HepG2 (cell line): Measurements from ENCODE around the gene SF1. TPM values are rescaled to one million over a fixed set of nuclear protein-coding genes. Genes with fewer than 3 reads are reported as not detected.
A peak's percentile ranks its signal among the peaks of the same experiment; 100 is the strongest.

ENCODE experiments used
- ARID4A ChIP-seq: sonication (generic); formaldehyde crosslinking; IDR thresholded peaks from 2 replicates; pipeline ENCODE4 v1.5.0; 2020; ENCODE audit warnings: mild to moderate bottlenecking, missing genetic modification reagents, borderline replicate concordance
- ATF7-NPFF ChIP-seq: sonication (generic); formaldehyde crosslinking; IDR thresholded peaks from 2 replicates; pipeline ENCODE4 v1.8.1; 2023; ENCODE audit warnings: mild to moderate bottlenecking, low read depth, missing genetic modification reagents, moderate library complexity
- BHLHE40 ChIP-seq: IDR thresholded peaks from 2 replicates; pipeline ENCODE4 v1.6.1; 2011; ENCODE audit warnings: low read length, improper control_type of control experiment
- CEBPG ChIP-seq: IDR thresholded peaks from 2 replicates; pipeline ENCODE4 v1.6.1; 2016
- CREB1 ChIP-seq, 2 experiments: fragments of 450-650 bp in 1 of 2; IDR thresholded peaks; 2 replicates each; pipeline ENCODE4 v1.6.1; 2016 to 2017; ENCODE audit warnings: control low read depth in 1 of 2, mild to moderate bottlenecking in 1 of 2, missing compliant biosample characterization in 1 of 2, missing genetic modification characterization in 1 of 2
- GTF2F1 ChIP-seq: fragments of 150-350 bp; IDR thresholded peaks from 2 replicates; pipeline ENCODE4 v1.6.1; 2014; ENCODE audit warnings: low read length
- IRF2 ChIP-seq: IDR thresholded peaks from 2 replicates; pipeline ENCODE4 v1.6.1; 2018; ENCODE audit warnings: missing genetic modification reagents, missing compliant biosample characterization
- KDM1A ChIP-seq: IDR thresholded peaks from 2 replicates; pipeline ENCODE4 v1.6.1; 2016; ENCODE audit warnings: missing compliant biosample characterization
- KDM2A ChIP-seq: sonication (generic); formaldehyde crosslinking; IDR thresholded peaks from 2 replicates; pipeline ENCODE4 v1.4.0; 2020; ENCODE audit warnings: low read depth, missing genetic modification reagents, borderline replicate concordance
- KLF15 ChIP-seq: sonication (generic); formaldehyde crosslinking; IDR thresholded peaks from 2 replicates; pipeline ENCODE4 v1.8.1; 2023; ENCODE audit warnings: borderline replicate concordance, mild to moderate bottlenecking, inconsistent platforms, missing genetic modification reagents, mixed read lengths
- NCOA5 ChIP-seq: sonication (generic); formaldehyde crosslinking; IDR thresholded peaks from 2 replicates; pipeline ENCODE4 v1.4.0; 2020; ENCODE audit warnings: missing genetic modification reagents
- NFIB ChIP-seq: sonication (generic); formaldehyde crosslinking; IDR thresholded peaks from 2 replicates; pipeline ENCODE4 v1.9.0; 2021; ENCODE audit warnings: missing genetic modification reagents, mild to moderate bottlenecking, borderline replicate concordance
- PLRG1 ChIP-seq: fragments of 450-650 bp; conservative IDR thresholded peaks from 2 replicates; pipeline ENCODE4 v1.6.1; 2016
- RNF2 ChIP-seq: fragments of 450-650 bp; conservative IDR thresholded peaks from 2 replicates; pipeline ENCODE4 v1.6.1; 2016; ENCODE audit warnings: low read depth
- ZNF562 ChIP-seq: sonication (generic); formaldehyde crosslinking; IDR thresholded peaks from 2 replicates; pipeline ENCODE4 v1.8.0; 2022; ENCODE audit warnings: missing genetic modification reagents, borderline replicate concordance
- polyA plus RNA-seq, 8 experiments: library from polyadenylated mRNA; depleted of rRNA in 3 of 8; stranded (reverse) in 7 of 8; unstranded in 1 of 8; fragments of >200 nt; fragmentation: Illumina TruSeq in 4 of 8; extraction: Trizol in 4 of 8; gene quantifications; 2 replicates each; pipeline versions ENCODE4 v1.2.1 to v1.2.3, GENCODE V29; 2011 to 2016; ENCODE audit warnings: low read depth in 4 of 8, missing spikeins in 1 of 8, mixed read lengths in 1 of 8; ENCODE audit not compliant: insufficient read depth in 1 of 8
- total RNA-seq, 5 experiments: library from RNA; depleted of rRNA; stranded (reverse); fragments of >200 nt; fragmentation: Illumina TruSeq; extraction: Trizol; gene quantifications; 2 replicates each; pipeline ENCODE4 v1.2.3, GENCODE V29; 2016; ENCODE audit warnings: low read depth in 1 of 5
- TF ChIP-seq, protein P1 (sequence below): IDR thresholded peaks from 2 replicates; pipeline ENCODE4 v1.6.1; 2016; ENCODE audit warnings: missing biosample characterization, missing genetic modification reagents, low read depth
- TF ChIP-seq, protein P2 (sequence below): sonication (generic); formaldehyde crosslinking; IDR thresholded peaks from 2 replicates; pipeline ENCODE4 v1.9.0; 2021; ENCODE audit warnings: missing genetic modification reagents, borderline replicate concordance
- TF ChIP-seq, protein P3 (sequence below): sonication (generic); formaldehyde crosslinking; IDR thresholded peaks from 2 replicates; pipeline ENCODE4; 2020; ENCODE audit warnings: missing genetic modification reagents, mild to moderate bottlenecking, borderline replicate concordance

SF1 gene
- total and polyA plus RNA-seq, 2 of the 13 experiments (the other 11 are each of a cell fraction or from before 2014, with no cell fraction given): 55.5 to 70.4 TPM

DNA sequence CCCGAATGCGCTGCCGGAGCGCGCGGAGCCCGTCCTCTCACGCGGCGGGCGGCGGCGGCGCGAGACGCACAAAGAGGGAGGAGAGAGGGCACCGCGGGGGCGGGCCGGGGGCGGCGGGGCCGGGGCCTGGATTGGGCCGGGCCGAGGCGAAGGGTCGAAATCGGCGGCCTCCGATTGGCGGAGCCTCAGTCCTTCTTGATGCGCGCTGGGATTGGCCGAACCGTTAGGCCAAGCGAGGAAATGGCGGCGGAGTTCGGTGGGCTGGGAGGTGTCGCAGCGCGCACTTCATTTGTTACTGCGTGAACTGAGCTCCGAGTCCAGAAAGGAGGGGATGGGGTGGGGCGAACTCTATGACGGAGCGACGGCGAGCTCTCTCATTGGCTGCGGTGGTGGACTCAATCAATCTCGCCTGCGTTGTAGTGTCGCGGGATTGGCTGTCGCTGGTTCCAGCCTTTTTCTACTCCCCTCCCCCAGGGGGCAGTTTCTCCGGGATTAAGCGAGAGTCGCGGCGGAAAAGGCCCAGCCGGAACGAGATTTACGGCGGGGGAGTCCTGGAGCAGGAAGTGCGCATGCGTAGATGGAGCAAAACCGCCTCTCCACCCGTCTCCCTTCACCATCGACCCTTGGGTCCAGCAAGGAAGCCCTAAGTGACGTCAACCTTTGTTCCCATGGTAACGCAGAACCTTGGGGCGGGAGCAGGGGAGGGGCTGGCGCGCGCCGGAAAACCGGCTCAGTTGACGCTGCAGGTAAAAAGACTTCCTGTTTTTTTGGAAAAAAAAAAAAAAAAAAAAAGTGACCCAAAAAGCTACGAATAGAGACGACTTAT, at the start of gene SF1 (continued):
- TF ChIP-seq CREB1 (IDR thresholded peaks at IDR 0.05) (peak; percentile 89), CREB1 (CRISPR knock-in tag; IDR thresholded peaks at IDR 0.05) (peak; percentile 90), RNF2 (no peak), IRF2 (CRISPR knock-in tag) (no peak), ARID4A (CRISPR knock-in tag) (peak; percentile 64; the same call in 1 of the 2 replicates), NFIB (CRISPR knock-in tag) (no peak), BHLHE40 (no peak), ZNF562 (CRISPR knock-in tag) (no peak), ATF7-NPFF (CRISPR knock-in tag) (no peak), KLF15 (CRISPR knock-in tag) (no peak), PLRG1 (no peak), CEBPG (CRISPR knock-in tag) (no peak), NCOA5 (CRISPR knock-in tag) (no peak), GTF2F1 (no peak), KDM2A (0 out of 2 replicates have a peak, but pooled peaks have one; percentile 35), KDM1A (CRISPR knock-in tag) (no peak)
- TF ChIP-seq, protein P1, sequence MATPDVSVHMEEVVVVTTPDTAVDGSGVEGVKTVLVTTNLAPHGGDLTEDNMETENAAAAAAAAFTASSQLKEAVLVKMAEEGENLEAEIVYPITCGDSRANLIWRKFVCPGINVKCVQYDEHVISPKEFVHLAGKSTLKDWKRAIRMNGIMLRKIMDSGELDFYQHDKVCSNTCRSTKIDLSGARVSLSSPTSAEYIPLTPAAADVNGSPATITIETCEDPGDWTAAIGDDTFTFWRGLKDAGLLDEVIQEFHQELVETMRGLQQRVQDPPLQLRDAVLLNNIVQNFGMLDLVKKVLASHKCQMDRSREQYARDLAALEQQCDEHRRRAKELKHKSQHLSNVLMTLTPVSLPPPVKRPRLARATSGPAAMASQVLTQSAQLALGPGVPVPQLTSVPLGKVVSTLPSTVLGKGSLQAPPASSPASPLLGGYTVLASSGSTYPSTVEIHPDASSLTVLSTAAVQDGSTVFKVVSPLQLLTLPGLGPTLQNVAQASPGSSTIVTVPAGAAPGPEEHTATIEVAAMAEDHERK (CRISPR knock-in tag): no peak
- TF ChIP-seq, protein P2, sequence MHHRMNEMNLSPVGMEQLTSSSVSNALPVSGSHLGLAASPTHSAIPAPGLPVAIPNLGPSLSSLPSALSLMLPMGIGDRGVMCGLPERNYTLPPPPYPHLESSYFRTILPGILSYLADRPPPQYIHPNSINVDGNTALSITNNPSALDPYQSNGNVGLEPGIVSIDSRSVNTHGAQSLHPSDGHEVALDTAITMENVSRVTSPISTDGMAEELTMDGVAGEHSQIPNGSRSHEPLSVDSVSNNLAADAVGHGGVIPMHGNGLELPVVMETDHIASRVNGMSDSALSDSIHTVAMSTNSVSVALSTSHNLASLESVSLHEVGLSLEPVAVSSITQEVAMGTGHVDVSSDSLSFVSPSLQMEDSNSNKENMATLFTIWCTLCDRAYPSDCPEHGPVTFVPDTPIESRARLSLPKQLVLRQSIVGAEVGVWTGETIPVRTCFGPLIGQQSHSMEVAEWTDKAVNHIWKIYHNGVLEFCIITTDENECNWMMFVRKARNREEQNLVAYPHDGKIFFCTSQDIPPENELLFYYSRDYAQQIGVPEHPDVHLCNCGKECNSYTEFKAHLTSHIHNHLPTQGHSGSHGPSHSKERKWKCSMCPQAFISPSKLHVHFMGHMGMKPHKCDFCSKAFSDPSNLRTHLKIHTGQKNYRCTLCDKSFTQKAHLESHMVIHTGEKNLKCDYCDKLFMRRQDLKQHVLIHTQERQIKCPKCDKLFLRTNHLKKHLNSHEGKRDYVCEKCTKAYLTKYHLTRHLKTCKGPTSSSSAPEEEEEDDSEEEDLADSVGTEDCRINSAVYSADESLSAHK (CRISPR knock-in tag): no peak
- TF ChIP-seq, protein P3, sequence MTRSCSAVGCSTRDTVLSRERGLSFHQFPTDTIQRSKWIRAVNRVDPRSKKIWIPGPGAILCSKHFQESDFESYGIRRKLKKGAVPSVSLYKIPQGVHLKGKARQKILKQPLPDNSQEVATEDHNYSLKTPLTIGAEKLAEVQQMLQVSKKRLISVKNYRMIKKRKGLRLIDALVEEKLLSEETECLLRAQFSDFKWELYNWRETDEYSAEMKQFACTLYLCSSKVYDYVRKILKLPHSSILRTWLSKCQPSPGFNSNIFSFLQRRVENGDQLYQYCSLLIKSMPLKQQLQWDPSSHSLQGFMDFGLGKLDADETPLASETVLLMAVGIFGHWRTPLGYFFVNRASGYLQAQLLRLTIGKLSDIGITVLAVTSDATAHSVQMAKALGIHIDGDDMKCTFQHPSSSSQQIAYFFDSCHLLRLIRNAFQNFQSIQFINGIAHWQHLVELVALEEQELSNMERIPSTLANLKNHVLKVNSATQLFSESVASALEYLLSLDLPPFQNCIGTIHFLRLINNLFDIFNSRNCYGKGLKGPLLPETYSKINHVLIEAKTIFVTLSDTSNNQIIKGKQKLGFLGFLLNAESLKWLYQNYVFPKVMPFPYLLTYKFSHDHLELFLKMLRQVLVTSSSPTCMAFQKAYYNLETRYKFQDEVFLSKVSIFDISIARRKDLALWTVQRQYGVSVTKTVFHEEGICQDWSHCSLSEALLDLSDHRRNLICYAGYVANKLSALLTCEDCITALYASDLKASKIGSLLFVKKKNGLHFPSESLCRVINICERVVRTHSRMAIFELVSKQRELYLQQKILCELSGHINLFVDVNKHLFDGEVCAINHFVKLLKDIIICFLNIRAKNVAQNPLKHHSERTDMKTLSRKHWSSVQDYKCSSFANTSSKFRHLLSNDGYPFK (CRISPR knock-in tag): no peak; the same call in 1 of the 2 replicates
